ENCODE measurements around the gene ECSCR. TPM values are rescaled to one million over a fixed set of nuclear protein-coding genes. Genes with fewer than 3 reads are reported as not detected.
"Not testable (repeated sequence)": the region's sequence is repeated elsewhere in the genome, so short reads cannot be mapped to it uniquely, and the experiment has no call there.

Gene ECSCR
- polyA plus RNA-seq, 6 donors from 2014 or later: not detected

- no peak overlapping the region for H3K4me3 Mint-ChIP-seq
- H3K9me3 Mint-ChIP-seq: no peaks in the 10 kb centered on the region
- no peaks in the 10 kb centered on the region for H3K27me3 Mint-ChIP-seq
- DNase-seq: no peak
- peaks cover 10 to 13% (median 13%) of the 10 kb centered on the region in 3 donors for H3K4me1 Mint-ChIP-seq
- H3K27ac Mint-ChIP-seq: no peak overlapping the region
- no peak for ATAC-seq (ENCODE audit: low read depth in 2 of 2)
- no peaks in the 10 kb centered on the region for H3K36me3 Mint-ChIP-seq
Observed at GRCh38 chr5:139451176-139451575, 11.4 kb downstream of the ECSCR start.

- Mint-ChIP-seq H3K4me1 (no peaks in the 10 kb centered on the region), H3K36me3 (no peaks in the 10 kb centered on the region), H3K4me3 (no peak overlapping the region), H3K27me3 (no peaks in the 10 kb centered on the region), H3K27ac (peak overlapping the region in 4 of 6 donors; percentile 24 to 41 (median 30)), H3K9me3 (no peaks in the 10 kb centered on the region)
- ATAC-seq (ENCODE audit: low read depth in 2 of 2): no peak
- no peak for DNase-seq
Observed at GRCh38 chr5:139446956-139447779, 15.4 kb downstream of the ECSCR start.

- Mint-ChIP-seq H3K4me3 (no peak overlapping the region), H3K9me3 (no peaks in the 10 kb centered on the region), H3K27me3 (no peaks in the 10 kb centered on the region), H3K27ac (no peak overlapping the region), H3K36me3 (no peaks in the 10 kb centered on the region), H3K4me1 (no peaks in the 10 kb centered on the region)
- no peak for ATAC-seq (ENCODE audit: low read depth in 2 of 2)
- no peak for DNase-seq
Observed at GRCh38 chr5:139445325-139446170, 17.0 kb downstream of the ECSCR start.

GRCh38 chr5:139443831-139444453, 18.6 kb downstream of the ECSCR start:
- DNase-seq (no peak), ATAC-seq (ENCODE audit: low read depth in 2 of 2) (no peak)
- no peak overlapping the region for H3K27ac Mint-ChIP-seq
- H3K36me3 Mint-ChIP-seq: no peaks in the 10 kb centered on the region
- no peaks in the 10 kb centered on the region for H3K27me3 Mint-ChIP-seq
- H3K9me3 Mint-ChIP-seq: no peaks in the 10 kb centered on the region
- H3K4me1 Mint-ChIP-seq: peaks cover 7 to 9% (median 7%) of the 10 kb centered on the region in 3 donors
- H3K4me3 Mint-ChIP-seq: no peak overlapping the region

GRCh38 chr5:139440416-139440815, 22.1 kb downstream of the ECSCR start:
- H3K4me1 Mint-ChIP-seq: peaks cover 13 to 22% (median 14%) of the 10 kb centered on the region in 3 donors
- ATAC-seq (ENCODE audit: low read depth in 2 of 2); H3K36me3 Mint-ChIP-seq; H3K9me3 Mint-ChIP-seq; H3K27me3 Mint-ChIP-seq; DNase-seq: not testable (repeated sequence)
- H3K4me3 Mint-ChIP-seq: peak overlapping the region in 2 of 8 donors; percentile 90 to 99
- peak overlapping the region in 2 of 6 donors; percentile 61 to 100 for H3K27ac Mint-ChIP-seq

- no peaks in the 10 kb centered on the region for H3K9me3 Mint-ChIP-seq
- H3K27me3 Mint-ChIP-seq: no peaks in the 10 kb centered on the region
- H3K4me3 Mint-ChIP-seq: peak within 1 kb of the TSS; percentile 90 to 100 (median 99)
- H3K4me1 Mint-ChIP-seq: peaks cover 13 to 22% (median 14%) of the 10 kb centered on the region in 3 donors
- DNase-seq (peak; percentile 87), ATAC-seq (ENCODE audit: low read depth in 2 of 2) (peak; percentile 90 to 91)
- no peaks in the 10 kb centered on the region for H3K36me3 Mint-ChIP-seq
- H3K27ac Mint-ChIP-seq: peak within 1 kb of the TSS; percentile 99 to 100 (median 100)
Observed at GRCh38 chr5:139439013-139439903, 23.3 kb downstream of the ECSCR start, which contains the start of gene DNAJC18. TSS of gene DNAJC18 (minus strand) at chr5:139439525. CDS start at chr5:139439445, 80 bp downstream.

GRCh38 chr5:139438707-139439012, 23.9 kb downstream of the ECSCR start:
- ATAC-seq (ENCODE audit: low read depth in 2 of 2) (no peak), DNase-seq (no peak)
- Mint-ChIP-seq H3K27me3 (no peaks in the 10 kb centered on the region), H3K36me3 (no peaks in the 10 kb centered on the region), H3K4me1 (peaks cover 13 to 22% (median 14%) of the 10 kb centered on the region in 3 donors), H3K27ac (peak overlapping the region in 4 of 6 donors; percentile 5 to 100 (median 100)), H3K4me3 (peak overlapping the region; percentile 90 to 100 (median 99)), H3K9me3 (no peaks in the 10 kb centered on the region)

GRCh38 chr5:139435676-139436075, 26.9 kb downstream of the ECSCR start:
- Mint-ChIP-seq H3K36me3 (no peaks in the 10 kb centered on the region), H3K9me3 (no peaks in the 10 kb centered on the region), H3K4me1 (peaks cover 13 to 22% (median 14%) of the 10 kb centered on the region in 3 donors)

GRCh38 chr5:139431706-139432105, 30.8 kb downstream of the ECSCR start:
- Mint-ChIP-seq H3K27me3 (no peaks in the 10 kb centered on the region), H3K27ac (no peak overlapping the region), H3K4me1 (no peaks in the 10 kb centered on the region), H3K36me3 (peaks cover 7 to 14% of the 10 kb centered on the region in 2 donors), H3K4me3 (no peak overlapping the region), H3K9me3 (no peaks in the 10 kb centered on the region)
- ATAC-seq (ENCODE audit: low read depth in 2 of 2): no peak
- DNase-seq: no peak

More at GRCh38 chr5:139435676-139436075, 26.9 kb downstream of the ECSCR start:
- H3K4me3 Mint-ChIP-seq: no peak overlapping the region
- ATAC-seq (ENCODE audit: low read depth in 2 of 2) (no peak), DNase-seq (no peak)
- no peak overlapping the region for H3K27ac Mint-ChIP-seq
- H3K27me3 Mint-ChIP-seq: no peaks in the 10 kb centered on the region

- Mint-ChIP-seq H3K4me1 (no peaks in the 10 kb centered on the region), H3K27me3 (no peaks in the 10 kb centered on the region), H3K9me3 (no peaks in the 10 kb centered on the region), H3K4me3 (no peak overlapping the region), H3K27ac (no peak overlapping the region), H3K36me3 (peaks cover 7 to 14% of the 10 kb centered on the region in 2 donors)
- no peak for ATAC-seq (ENCODE audit: low read depth in 2 of 2)
- DNase-seq: no peak
Observed at GRCh38 chr5:139430015-139430414, 32.5 kb downstream of the ECSCR start.

GRCh38 chr5:139426203-139426885, 36.2 kb downstream of the ECSCR start:
- H3K27me3 Mint-ChIP-seq: no peaks in the 10 kb centered on the region
- ATAC-seq (ENCODE audit: low read depth in 2 of 2): no peak
- H3K27ac Mint-ChIP-seq: peak overlapping the region in 1 of 6 donors; percentile 26
- H3K9me3 Mint-ChIP-seq: no peaks in the 10 kb centered on the region
- DNase-seq: no peak
- H3K4me1 Mint-ChIP-seq: peaks cover 3 to 5% (median 5%) of the 10 kb centered on the region in 3 donors
- H3K4me3 Mint-ChIP-seq: no peak overlapping the region
- H3K36me3 Mint-ChIP-seq: peaks cover 7 to 14% of the 10 kb centered on the region in 2 donors

GRCh38 chr5:139425497-139425896, 37.0 kb downstream of the ECSCR start:
- Mint-ChIP-seq H3K4me3 (no peak overlapping the region), H3K27ac (no peak overlapping the region), H3K9me3 (no peaks in the 10 kb centered on the region), H3K36me3 (peaks cover 7 to 14% of the 10 kb centered on the region in 2 donors), H3K4me1 (peaks cover 3 to 5% (median 5%) of the 10 kb centered on the region in 3 donors), H3K27me3 (no peaks in the 10 kb centered on the region)
- no peak for DNase-seq
- no peak for ATAC-seq (ENCODE audit: low read depth in 2 of 2)
